Testis (tissue), 2 donors: Measurements from ENCODE around the gene GSC2.

Experiments used
- CTCF ChIP-seq, 3 experiments: fragments of 450-650 bp in 2 of 3; fragments of 200-600 bp in 1 of 3; sonication (generic) in 1 of 3; IDR thresholded peaks; one replicate each; pipeline ENCODE4 v1.5.1; 2016 to 2019; ENCODE audit warnings: antibody characterized with exemption in 3 of 3, mild to moderate bottlenecking in 2 of 3, moderate library complexity in 1 of 3
- POLR2A ChIP-seq: fragments of 450-650 bp; IDR thresholded peaks from one replicate; pipeline ENCODE4 v1.6.1; 2017; ENCODE audit warnings: antibody characterized with exemption, mild to moderate bottlenecking, moderate library complexity

GRCh38 chr22:19124377-19124776 lies 25.7 kb downstream of the GSC2 start:
- no peak for TF ChIP-seq CTCF (IDR thresholded peaks at IDR 0.05)
- no peak for TF ChIP-seq POLR2A
